ENCODE measurements around the gene MAGI2. TPM values are rescaled to one million over a fixed set of nuclear protein-coding genes. Genes with fewer than 3 reads are reported as not detected.

The MAGI2 gene
- total RNA-seq, 1 experiment from 2014 or later: 0.22 TPM

- H3K4me2 ChIP-seq (ENCODE audit: low read length): no peak overlapping the region
- no peak for DNase-seq (ENCODE audit: low read depth, low spot score)
- ATAC-seq: no peak
- ChIA-PET RAD21 (ENCODE audit: low non-redundant PET in 1 of 2, low total read pairs in 2 of 2, uncharacterized antibody in 2 of 2, unreplicated experiment in 2 of 2) (no interaction called here), POLR2A (no interaction called here), CTCF (no interaction called here)
- H3K79me2 ChIP-seq (ENCODE audit: insufficient read depth, low read length): no peaks in the 10 kb centered on the region
- H3K36me3 ChIP-seq (ENCODE audit: control insufficient read depth in 1 of 2, insufficient read depth in 2 of 2, low read length in 2 of 2): no peaks in the 10 kb centered on the region
- no peaks in the 10 kb centered on the region for H4K20me1 ChIP-seq (ENCODE audit: insufficient read depth)
- no peaks in the 10 kb centered on the region for H3K4me1 ChIP-seq (ENCODE audit: control insufficient read depth in 1 of 2, insufficient read depth in 2 of 2, low read length in 2 of 2)
- no peak overlapping the region for H2AFZ ChIP-seq (ENCODE audit: low read depth, low read length, poor library complexity, severe bottlenecking)
- no peaks in the 10 kb centered on the region for H3K9me2 ChIP-seq (ENCODE audit: insufficient read depth)
- no peak overlapping the region for H3K4me3 ChIP-seq (replicated peaks in 1 of 2; ENCODE audit: low read depth in 1 of 2, low read length in 2 of 2)
- no TSS peak for BruUV-seq (replicated peaks)
- H3K9me3 ChIP-seq (ENCODE audit: control insufficient read depth in 1 of 2, insufficient read depth in 1 of 2, low read depth in 1 of 2, low read length in 2 of 2): no peaks in the 10 kb centered on the region
- TF ChIP-seq ELF1 (IDR thresholded peaks at IDR 0.05; ENCODE audit: borderline replicate concordance, low read depth): no peak
- no peak for TF ChIP-seq CEBPB (IDR thresholded peaks at IDR 0.05; ENCODE audit: low read depth)
- no peak for TF ChIP-seq EZH2phosphoT487 (IDR thresholded peaks at IDR 0.05; ENCODE audit: borderline replicate concordance)
- TF ChIP-seq CTCF (IDR thresholded peaks at IDR 0.05 in 2 of 3, conservative IDR thresholded peaks at IDR 0.05 in 1 of 3; ENCODE audit: borderline replicate concordance in 1 of 3, insufficient read depth in 1 of 3, low read depth in 2 of 3, low read length in 2 of 3): no peak
- no peak for TF ChIP-seq YY1 (IDR thresholded peaks at IDR 0.05; ENCODE audit: extremely low read depth, insufficient replicate concordance, low read depth, low read length)
- no peak for TF ChIP-seq ZFX (IDR thresholded peaks at IDR 0.05)
- no peak for TF ChIP-seq EGR1 (IDR thresholded peaks at IDR 0.05; ENCODE audit: low read depth)
- no peak for TF ChIP-seq ZNF274 (IDR thresholded peaks at IDR 0.05; ENCODE audit: low read depth, low read length)
- no peak for TF ChIP-seq SRF (IDR thresholded peaks at IDR 0.05; ENCODE audit: low read depth)
- no peak overlapping the region for H3K9ac ChIP-seq (ENCODE audit: low read length)
- intact Hi-C loops (cut with micrococcal nuclease): no loop called here
- H3K27ac ChIP-seq (ENCODE audit: low read depth, low read length): no peak overlapping the region
- H3K27me3 ChIP-seq (ENCODE audit: insufficient read depth, low read length): peaks cover 43% of the 10 kb centered on the region; the same call in 1 of the 2 replicates
These were observed 1240.9 kb downstream of the MAGI2 start for GRCh38 chr7:78212476-78213060.
